B cell (primary cell): ENCODE data around the gene SPOCK3. TPM values are rescaled to one million over a fixed set of nuclear protein-coding genes. Genes with fewer than 3 reads are reported as not detected.

Experiments
- ATAC-seq: fragments of 200-7000 bp; cut with Tn5 transposase; one replicate; pipeline ENCODE4 v1.10.0; 2021; ENCODE audit warnings: low read depth, mild to moderate bottlenecking, moderate number of reproducible peaks, moderate library complexity
- CTCF ChIA-PET: fragments of 350-600 bp; sonication (Branson Sonifier 250); formaldehyde crosslinking; loops from one replicate; lab custom pipeline; 2021; ENCODE audit warnings: antibody characterized with exemption, inconsistent platforms; lab: Charles Lee
- POLR2A ChIA-PET: fragments of 350-600 bp; sonication (Branson Sonifier 250); formaldehyde crosslinking; loops from one replicate; lab custom pipeline; 2021; ENCODE audit warnings: antibody characterized with exemption; lab: Charles Lee
- DNase-seq: peaks from one replicate; pipeline ENCODE4 v3.0.0; 2013
- H2AFZ ChIP-seq: 2 replicates; pipeline ENCODE4 v1.6.1; 2012; ENCODE audit warnings: mild to moderate bottlenecking, low read depth, low read length; ENCODE audit not compliant: insufficient read depth, poor library complexity, severe bottlenecking
- H3K27ac ChIP-seq, 2 donors: 1 replicate in 1 of 2; 2 replicates in 1 of 2; pipeline ENCODE4 v1.5.1; 2012 to 2013; ENCODE audit warnings: low read length in 2 of 2, mild to moderate bottlenecking in 2 of 2, moderate library complexity in 1 of 2
- H3K27me3 ChIP-seq, 4 experiments: fragments of 200-600 bp in 1 of 4; sonication (generic) in 1 of 4; replicated peaks in 1 of 4; 1 replicate in 2 of 4; 2 replicates in 2 of 4; pipeline versions ENCODE4 v1.6.1 to v1.7.0; 2013 to 2016; ENCODE audit warnings: low read length in 3 of 4, mild to moderate bottlenecking in 2 of 4, mixed read lengths in 1 of 4, moderate library complexity in 1 of 4; ENCODE audit not compliant: insufficient read depth in 4 of 4, control insufficient read depth in 3 of 4; ENCODE audit errors: control extremely low read depth in 1 of 4
- H3K36me3 ChIP-seq, 2 experiments: replicated peaks in 1 of 2; 1 replicate in 1 of 2; 2 replicates in 1 of 2; pipeline versions ENCODE4 v1.6.1 to v1.7.1; 2013; ENCODE audit warnings: low read length in 1 of 2; ENCODE audit not compliant: insufficient read depth in 2 of 2, control insufficient read depth in 1 of 2; ENCODE audit errors: control extremely low read depth in 1 of 2, extremely low read depth in 1 of 2
- H3K4me1 ChIP-seq, 2 donors: fragments of 200-600 bp in 1 of 2; sonication (generic) in 1 of 2; 1 replicate in 1 of 2; 2 replicates in 1 of 2; pipeline versions ENCODE4 v1.5.1 to v1.6.1; 2013 to 2017; ENCODE audit warnings: low read length in 2 of 2; ENCODE audit not compliant: control insufficient read depth in 2 of 2, insufficient read depth in 2 of 2
- H3K4me2 ChIP-seq: replicated peaks from 2 replicates; pipeline ENCODE3; 2012; ENCODE audit warnings: mild to moderate bottlenecking, low read depth, low read length; ENCODE audit not compliant: poor library complexity, severe bottlenecking
- H3K4me3 ChIP-seq, 5 experiments: fragments of 200-600 bp in 1 of 5; sonication (generic) in 1 of 5; 1 replicate in 3 of 5; 2 replicates in 2 of 5; pipeline versions ENCODE4 v1.5.1 to v1.7.0; 2011 to 2016; ENCODE audit warnings: low read length in 4 of 5, mild to moderate bottlenecking in 4 of 5, low read depth in 2 of 5, control low read depth in 1 of 5, moderate library complexity in 1 of 5; ENCODE audit not compliant: insufficient read depth in 1 of 5; ENCODE audit errors: control extremely low read depth in 1 of 5, extremely low read depth in 1 of 5
- H3K79me2 ChIP-seq: fragments of 200-600 bp; sonication (generic); one replicate; pipeline ENCODE4 v1.6.0; 2016; ENCODE audit warnings: low read length; ENCODE audit not compliant: control insufficient read depth, insufficient read depth
- H3K9ac ChIP-seq: fragments of 200-600 bp; sonication (generic); 2 replicates; pipeline ENCODE4 v1.6.1; 2017; ENCODE audit warnings: mild to moderate bottlenecking, low read length, moderate library complexity
- H3K9me3 ChIP-seq, 3 donors: one replicate each; pipeline versions ENCODE4 v1.6.1 to v1.7.1; 2013; ENCODE audit warnings: low read length in 2 of 3; ENCODE audit not compliant: control insufficient read depth in 2 of 3, insufficient read depth in 1 of 3; ENCODE audit errors: control extremely low read depth in 1 of 3
- H4K20me1 ChIP-seq: 2 replicates; pipeline ENCODE4 v1.6.0; 2012; ENCODE audit warnings: mild to moderate bottlenecking, low read length; ENCODE audit not compliant: insufficient read depth, control insufficient read depth, poor library complexity, severe bottlenecking
- H3K27ac Mint-ChIP-seq: one replicate; pipeline ENCODE4 v1.8.0; 2021; ENCODE audit warnings: mixed read lengths
- H3K27me3 Mint-ChIP-seq: one replicate; pipeline ENCODE4 v1.8.0; 2021; ENCODE audit warnings: mixed read lengths
- H3K4me1 Mint-ChIP-seq: one replicate; pipeline ENCODE4 v1.8.0; 2021; ENCODE audit warnings: mixed read lengths
- H3K4me3 Mint-ChIP-seq: one replicate; pipeline ENCODE4 v1.8.0; 2021; ENCODE audit warnings: mixed read lengths
- H3K9me3 Mint-ChIP-seq: one replicate; pipeline ENCODE4 v1.8.0; 2022; ENCODE audit warnings: mixed read lengths; ENCODE audit not compliant: insufficient read depth
- EZH2 ChIP-seq: IDR thresholded peaks from 2 replicates; pipeline ENCODE4 v1.6.1; 2012; ENCODE audit warnings: borderline replicate concordance, low read depth, mild to moderate bottlenecking, moderate library complexity, low read length; ENCODE audit not compliant: insufficient read depth, poor library complexity, severe bottlenecking
- WGBS: methylation state at CpG from one replicate; pipeline ENCODE4 v1.1.5; 2013; ENCODE audit warnings: missing lambda C conversion rate; ENCODE audit not compliant: insufficient coverage; 5-methylcytosine and 5-hydroxymethylcytosine counted together
- intact Hi-C: fragments of 100-400 bp; cut with micrococcal nuclease; formaldehyde crosslinking; loops from one replicate; pipeline ENCODE4 v1.10.0; 2022
- polyA plus RNA-seq: library from polyadenylated mRNA; depleted of rRNA; stranded (reverse); fragments of >200 nt; gene quantifications from 2 replicates; pipeline ENCODE4 v1.2.3, GENCODE V29; 2012
- total RNA-seq, 2 donors: library from RNA; stranded (reverse); fragments of 120-200 nt in 1 of 2; gene quantifications; 1 replicate in 1 of 2; 2 replicates in 1 of 2; pipeline versions ENCODE4 v1.2.3 to v1.2.4, GENCODE V29; 2013 to 2022
- TF ChIP-seq, protein P1 (sequence below): fragments of 200-600 bp; IDR thresholded peaks from one replicate; pipeline ENCODE4 v1.8.0; 2022; ENCODE audit warnings: antibody characterized with exemption, mild to moderate bottlenecking

Gene SPOCK3
- total and polyA plus RNA-seq, 2 donors (not counting 1 experiment from before 2014, with no cell fraction given), result not detected

DNA sequence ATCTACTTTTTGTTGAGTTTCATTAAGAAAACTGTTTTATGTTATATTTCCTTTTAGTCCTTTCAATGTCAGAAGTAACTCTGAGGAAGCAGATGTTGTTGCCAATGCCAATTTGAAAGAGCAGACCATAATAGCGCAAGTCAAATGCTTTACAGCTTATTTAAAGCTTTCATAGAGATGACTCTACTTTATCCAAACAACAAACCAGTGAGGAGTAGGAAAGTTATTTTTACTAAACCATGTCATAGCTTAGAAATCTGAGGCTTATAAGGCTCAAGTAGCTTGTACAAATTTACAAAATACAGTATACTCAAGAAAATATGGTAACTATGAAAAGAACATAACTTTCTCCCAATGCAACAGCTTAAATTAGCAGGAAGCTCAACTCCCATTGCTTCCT is 40.1 kb upstream of the SPOCK3 start:
- no peaks in the 10 kb centered on the region for H3K36me3 ChIP-seq
- ATAC-seq, result no peak
- no peak overlapping the region for H3K27ac ChIP-seq
- H3K79me2 ChIP-seq, result no peaks in the 10 kb centered on the region
- H3K9me3 ChIP-seq, result no peaks in the 10 kb centered on the region
- no CpG with 5 or more reads among the region's 1 CpG for WGBS
- no peaks in the 10 kb centered on the region for H4K20me1 ChIP-seq
- ChIA-PET POLR2A (no interaction called here), CTCF (no interaction called here)
- no peak overlapping the region for H2AFZ ChIP-seq
- no peak for TF ChIP-seq EZH2
- TF ChIP-seq, protein P1, sequence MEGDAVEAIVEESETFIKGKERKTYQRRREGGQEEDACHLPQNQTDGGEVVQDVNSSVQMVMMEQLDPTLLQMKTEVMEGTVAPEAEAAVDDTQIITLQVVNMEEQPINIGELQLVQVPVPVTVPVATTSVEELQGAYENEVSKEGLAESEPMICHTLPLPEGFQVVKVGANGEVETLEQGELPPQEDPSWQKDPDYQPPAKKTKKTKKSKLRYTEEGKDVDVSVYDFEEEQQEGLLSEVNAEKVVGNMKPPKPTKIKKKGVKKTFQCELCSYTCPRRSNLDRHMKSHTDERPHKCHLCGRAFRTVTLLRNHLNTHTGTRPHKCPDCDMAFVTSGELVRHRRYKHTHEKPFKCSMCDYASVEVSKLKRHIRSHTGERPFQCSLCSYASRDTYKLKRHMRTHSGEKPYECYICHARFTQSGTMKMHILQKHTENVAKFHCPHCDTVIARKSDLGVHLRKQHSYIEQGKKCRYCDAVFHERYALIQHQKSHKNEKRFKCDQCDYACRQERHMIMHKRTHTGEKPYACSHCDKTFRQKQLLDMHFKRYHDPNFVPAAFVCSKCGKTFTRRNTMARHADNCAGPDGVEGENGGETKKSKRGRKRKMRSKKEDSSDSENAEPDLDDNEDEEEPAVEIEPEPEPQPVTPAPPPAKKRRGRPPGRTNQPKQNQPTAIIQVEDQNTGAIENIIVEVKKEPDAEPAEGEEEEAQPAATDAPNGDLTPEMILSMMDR, result no peak
- intact Hi-C loops, result no loop called here
- no peak for DNase-seq
- Mint-ChIP-seq H3K9me3 (peaks cover 5% of the 10 kb centered on the region), H3K27ac (no peak overlapping the region), H3K4me3 (no peak overlapping the region), H3K4me1 (no peaks in the 10 kb centered on the region), H3K27me3 (no peaks in the 10 kb centered on the region)
- no peaks in the 10 kb centered on the region for H3K27me3 ChIP-seq
- no peak overlapping the region for H3K4me2 ChIP-seq
- H3K4me3 ChIP-seq, result no peak overlapping the region
- H3K4me1 ChIP-seq, result no peaks in the 10 kb centered on the region
- no peak overlapping the region for H3K9ac ChIP-seq

DNA sequence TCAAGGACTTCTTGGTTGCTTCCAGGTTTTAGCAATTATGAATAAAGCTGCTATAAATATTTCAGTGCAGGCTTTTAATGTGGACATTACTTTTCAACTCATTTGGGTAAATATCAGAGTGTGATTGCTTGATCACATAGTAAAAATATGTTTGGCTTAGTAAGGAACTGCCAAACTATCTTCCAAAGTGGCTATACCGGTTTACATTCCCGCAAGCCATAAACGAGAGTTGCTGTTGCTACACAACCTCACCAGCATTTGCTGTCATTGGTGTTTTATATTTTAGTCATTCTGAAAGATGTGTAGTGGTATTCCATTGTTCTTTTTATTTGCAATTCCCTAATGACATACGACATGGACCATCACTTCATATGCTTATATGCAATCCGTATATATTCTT is 30.9 kb upstream of the SPOCK3 start:
- no peak overlapping the region for H3K4me2 ChIP-seq
- no peak overlapping the region for H3K4me3 ChIP-seq
- H3K4me1 ChIP-seq, result no peaks in the 10 kb centered on the region
- ATAC-seq (no peak), DNase-seq (no peak)
- no peak overlapping the region for H2AFZ ChIP-seq
- H4K20me1 ChIP-seq, result no peaks in the 10 kb centered on the region
- intact Hi-C loops, result no loop called here
- no peak overlapping the region for H3K27ac Mint-ChIP-seq
- peaks cover 5% of the 10 kb centered on the region for H3K9me3 Mint-ChIP-seq
- H3K27me3 ChIP-seq, result no peaks in the 10 kb centered on the region
- ChIA-PET POLR2A (no interaction called here), CTCF (no interaction called here)
- no peaks in the 10 kb centered on the region for H3K4me1 Mint-ChIP-seq
- H3K27me3 Mint-ChIP-seq, result no peaks in the 10 kb centered on the region
- WGBS, result no CpG with 5 or more reads among the region's 5 CpGs
- no peak overlapping the region for H3K4me3 Mint-ChIP-seq
- H3K9me3 ChIP-seq, result no peaks in the 10 kb centered on the region
- no peaks in the 10 kb centered on the region for H3K36me3 ChIP-seq
- TF ChIP-seq, protein P1, result no peak
- TF ChIP-seq EZH2, result no peak
- H3K27ac ChIP-seq, result no peak overlapping the region
- H3K79me2 ChIP-seq, result no peaks in the 10 kb centered on the region
- no peak overlapping the region for H3K9ac ChIP-seq
